SU-DHL-6 (cell line): ENCODE measurements around the gene KRTAP5-8.
A peak's percentile ranks its signal among the peaks of the same experiment; 100 is the strongest.

Experiments
- H2AFZ ChIP-seq: fragments of 200-600 bp; sonication (generic); 2 replicates; pipeline ENCODE4 v1.6.1; 2014; ENCODE audit warnings: low read depth, mild to moderate bottlenecking, moderate library complexity, mixed read lengths, antibody characterized with exemption, low read length; ENCODE audit not compliant: severe bottlenecking
- H3F3A ChIP-seq: fragments of 200-600 bp; shearing (Covaris generic); 2 replicates; pipeline ENCODE4 v1.6.0; 2016; ENCODE audit warnings: antibody characterized with exemption, mild to moderate bottlenecking; ENCODE audit not compliant: insufficient read depth
- H3K27ac ChIP-seq: fragments of 200-600 bp; sonication (generic); 2 replicates; pipeline ENCODE4 v1.5.1; 2016; ENCODE audit warnings: low read depth, mild to moderate bottlenecking, low read length, moderate library complexity, mixed read lengths
- H3K27me3 ChIP-seq: fragments of 200-600 bp; sonication (generic), shearing (Covaris generic); 2 replicates; pipeline ENCODE4 v1.6.0; 2014; ENCODE audit warnings: mild to moderate bottlenecking, low read length
- H3K36me3 ChIP-seq: fragments of 200-600 bp; sonication (generic); 2 replicates; pipeline ENCODE4 v1.6.1; 2014; ENCODE audit warnings: mild to moderate bottlenecking, low read length, mixed read lengths
- H3K4me2 ChIP-seq: fragments of 300-600, 200-600 bp; shearing (Covaris generic), sonication (generic); 2 replicates; pipeline ENCODE4 v1.6.0; 2014; ENCODE audit warnings: low read length, low read depth, mild to moderate bottlenecking; ENCODE audit not compliant: poor library complexity, severe bottlenecking
- H3K4me3 ChIP-seq: fragments of 200-600 bp; sonication (generic); 2 replicates; pipeline ENCODE4 v1.5.1; 2014; ENCODE audit warnings: antibody characterized with exemption, low read length, mild to moderate bottlenecking, mixed read lengths; ENCODE audit not compliant: insufficient read depth, poor library complexity, severe bottlenecking
- H3K79me2 ChIP-seq: fragments of 200-600 bp; sonication (generic); 2 replicates; pipeline ENCODE4 v1.6.1; 2014; ENCODE audit warnings: mild to moderate bottlenecking, low read length, moderate library complexity; ENCODE audit not compliant: insufficient read depth
- H3K9ac ChIP-seq: fragments of 200-600 bp; sonication (generic); 2 replicates; pipeline ENCODE4 v1.7.0; 2014; ENCODE audit warnings: mild to moderate bottlenecking, low read length
- H3K9me2 ChIP-seq: fragments of 200-600 bp; sonication (generic); replicated peaks from 2 replicates; pipeline ENCODE4 v1.6.1; 2014; ENCODE audit warnings: low read length; ENCODE audit not compliant: insufficient read depth
- H3K9me3 ChIP-seq: fragments of 200-600 bp; sonication (generic); 2 replicates; pipeline ENCODE4 v1.6.1; 2014; ENCODE audit warnings: low read length, mixed read lengths; ENCODE audit not compliant: insufficient read depth
- H4K20me1 ChIP-seq: fragments of 200-600 bp; sonication (generic); 2 replicates; pipeline ENCODE4 v1.6.1; 2014; ENCODE audit warnings: low read depth, mild to moderate bottlenecking, antibody characterized with exemption, low read length, moderate library complexity, mixed read lengths
- EZH2phosphoT487 ChIP-seq: fragments of 200-600 bp; sonication (generic), shearing (Covaris generic); conservative IDR thresholded peaks from 2 replicates; pipeline ENCODE4 v1.6.1; 2018; ENCODE audit warnings: mild to moderate bottlenecking, antibody characterized with exemption, low read length, moderate library complexity, mixed read lengths
- TF ChIP-seq, protein P1 (sequence below): fragments of 200-600 bp; sonication (generic); IDR thresholded peaks from one replicate; pipeline ENCODE4 v1.5.1; 2017; ENCODE audit warnings: antibody characterized with exemption, mild to moderate bottlenecking, low read length, moderate library complexity; ENCODE audit not compliant: insufficient read depth, poor library complexity, severe bottlenecking

Gene KRTAP5-8

GRCh38 chr11:71558996-71559395, 21.2 kb downstream of the KRTAP5-8 start:
- no peaks in the 10 kb centered on the region for H3K9me2 ChIP-seq
- no peaks in the 10 kb centered on the region for H3K27me3 ChIP-seq
- no peaks in the 10 kb centered on the region for H3K9me3 ChIP-seq
- no peaks in the 10 kb centered on the region for H3F3A ChIP-seq
- no peak for TF ChIP-seq EZH2phosphoT487
- TF ChIP-seq, protein P1, sequence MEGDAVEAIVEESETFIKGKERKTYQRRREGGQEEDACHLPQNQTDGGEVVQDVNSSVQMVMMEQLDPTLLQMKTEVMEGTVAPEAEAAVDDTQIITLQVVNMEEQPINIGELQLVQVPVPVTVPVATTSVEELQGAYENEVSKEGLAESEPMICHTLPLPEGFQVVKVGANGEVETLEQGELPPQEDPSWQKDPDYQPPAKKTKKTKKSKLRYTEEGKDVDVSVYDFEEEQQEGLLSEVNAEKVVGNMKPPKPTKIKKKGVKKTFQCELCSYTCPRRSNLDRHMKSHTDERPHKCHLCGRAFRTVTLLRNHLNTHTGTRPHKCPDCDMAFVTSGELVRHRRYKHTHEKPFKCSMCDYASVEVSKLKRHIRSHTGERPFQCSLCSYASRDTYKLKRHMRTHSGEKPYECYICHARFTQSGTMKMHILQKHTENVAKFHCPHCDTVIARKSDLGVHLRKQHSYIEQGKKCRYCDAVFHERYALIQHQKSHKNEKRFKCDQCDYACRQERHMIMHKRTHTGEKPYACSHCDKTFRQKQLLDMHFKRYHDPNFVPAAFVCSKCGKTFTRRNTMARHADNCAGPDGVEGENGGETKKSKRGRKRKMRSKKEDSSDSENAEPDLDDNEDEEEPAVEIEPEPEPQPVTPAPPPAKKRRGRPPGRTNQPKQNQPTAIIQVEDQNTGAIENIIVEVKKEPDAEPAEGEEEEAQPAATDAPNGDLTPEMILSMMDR, result no peak
- H2AFZ ChIP-seq, result no peak overlapping the region
- no peaks in the 10 kb centered on the region for H3K36me3 ChIP-seq
- no peak overlapping the region for H3K4me2 ChIP-seq
- no peak overlapping the region for H3K9ac ChIP-seq
- H3K4me3 ChIP-seq, result no peak overlapping the region
- H4K20me1 ChIP-seq, result no peaks in the 10 kb centered on the region
- H3K27ac ChIP-seq, result no peak overlapping the region
- no peaks in the 10 kb centered on the region for H3K79me2 ChIP-seq

DNA sequence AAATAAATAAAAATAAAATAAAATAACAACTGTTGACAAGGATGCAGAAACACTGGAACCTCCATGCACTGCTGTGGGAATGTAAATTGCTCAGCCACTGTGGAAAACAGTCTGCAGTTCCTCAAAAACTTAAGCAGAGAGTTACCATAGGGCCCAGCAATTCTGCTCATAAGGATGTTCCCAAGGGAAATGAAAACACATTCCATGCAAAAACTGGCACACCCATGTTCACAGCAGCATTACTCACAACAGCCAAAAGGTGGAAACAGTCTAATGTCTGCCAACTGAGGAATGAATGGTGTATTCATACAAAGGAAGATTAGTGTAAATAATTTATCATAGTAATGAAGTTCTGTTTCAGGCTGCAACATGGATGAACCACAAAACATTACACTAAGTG, 24.3 kb downstream of the KRTAP5-8 start:
- H3K4me3 ChIP-seq, result no peak overlapping the region
- H3K79me2 ChIP-seq, result no peaks in the 10 kb centered on the region
- no peaks in the 10 kb centered on the region for H3K9me2 ChIP-seq
- no peaks in the 10 kb centered on the region for H4K20me1 ChIP-seq
- no peak overlapping the region for H2AFZ ChIP-seq
- no peaks in the 10 kb centered on the region for H3K27me3 ChIP-seq
- H3K9me3 ChIP-seq, result no peaks in the 10 kb centered on the region
- no peak overlapping the region for H3K9ac ChIP-seq
- H3K4me2 ChIP-seq, result no peak overlapping the region
- H3F3A ChIP-seq, result no peaks in the 10 kb centered on the region
- no peaks in the 10 kb centered on the region for H3K36me3 ChIP-seq
- H3K27ac ChIP-seq, result no peak overlapping the region
- TF ChIP-seq EZH2phosphoT487, result no peak
- TF ChIP-seq, protein P1, result no peak

DNA sequence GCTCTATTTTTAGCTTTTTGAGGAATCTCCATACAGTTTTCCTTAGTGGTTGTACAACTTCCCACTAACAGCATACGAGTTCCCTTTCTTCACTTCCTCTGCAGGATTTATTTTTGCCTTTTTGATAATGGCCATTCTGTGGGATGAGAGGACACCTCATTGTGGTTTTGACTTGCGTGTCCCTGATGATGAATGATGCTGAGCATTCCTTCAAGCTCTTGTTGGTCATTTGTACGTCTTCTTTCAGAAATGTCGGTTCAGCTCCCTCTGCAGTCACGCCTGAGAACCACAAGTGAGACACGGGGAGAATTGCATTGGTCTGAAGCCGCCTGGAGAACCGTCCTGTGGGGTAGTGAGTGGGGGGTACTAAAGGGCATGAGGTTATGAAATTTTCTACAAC, 25.6 kb downstream of the KRTAP5-8 start:
- no peaks in the 10 kb centered on the region for H4K20me1 ChIP-seq
- H3K9me3 ChIP-seq, result no peaks in the 10 kb centered on the region
- no peak overlapping the region for H3K4me2 ChIP-seq
- H2AFZ ChIP-seq, result no peak overlapping the region
- no peak overlapping the region for H3K4me3 ChIP-seq
- H3K79me2 ChIP-seq, result no peaks in the 10 kb centered on the region
- H3K27ac ChIP-seq, result no peak overlapping the region
- no peaks in the 10 kb centered on the region for H3K36me3 ChIP-seq
- H3K27me3 ChIP-seq, result no peaks in the 10 kb centered on the region
- no peaks in the 10 kb centered on the region for H3K9me2 ChIP-seq
- TF ChIP-seq, protein P1, result peak; percentile 54
- TF ChIP-seq EZH2phosphoT487, result 0 out of 2 replicates have a peak, but pooled peaks have one; percentile 41
- no peaks in the 10 kb centered on the region for H3F3A ChIP-seq
- H3K9ac ChIP-seq, result no peak overlapping the region

GRCh38 chr11:71564430-71564829, 26.6 kb downstream of the KRTAP5-8 start:
- Histone ChIP-seq H3K9me2 (no peaks in the 10 kb centered on the region), H3K9ac (no peak overlapping the region), H3K4me2 (no peak overlapping the region), H2AFZ (no peak overlapping the region), H3K27me3 (no peaks in the 10 kb centered on the region), H3K79me2 (no peaks in the 10 kb centered on the region), H3K9me3 (no peaks in the 10 kb centered on the region), H3K36me3 (no peaks in the 10 kb centered on the region), H4K20me1 (no peaks in the 10 kb centered on the region), H3K27ac (no peak overlapping the region), H3K4me3 (no peak overlapping the region), H3F3A (no peaks in the 10 kb centered on the region)
- TF ChIP-seq, protein P1, result no peak
- no peak for TF ChIP-seq EZH2phosphoT487
